HG03095 (cell line): ENCODE measurements around the gene FAM81A.

ENCODE experiments used
- ATAC-seq: cut with Tn5 transposase; IDR thresholded peaks from one replicate; pipeline ENCODE4 v1.9.1; 2021; ENCODE audit warnings: moderate library complexity; ENCODE audit not compliant: unreplicated experiment

FAM81A gene

GRCh38 chr15:59569477-59569876, 131.5 kb downstream of the FAM81A start:
- no peak for ATAC-seq

- ATAC-seq, result no peak
Observed at GRCh38 chr15:59570315-59570714, 132.3 kb downstream of the FAM81A start.

- no peak for ATAC-seq
Observed at GRCh38 chr15:59571606-59572005, 133.6 kb downstream of the FAM81A start.
